Stimulated activated CD8-positive, alpha-beta memory T cell treated with anti-CD3 and anti-CD28 coated beads, Interleukin-15, amount 100 ng/mL, for 48 hours (primary cell): Measurements from ENCODE around the gene NEUROG1.

ENCODE experiments used
- DNase-seq, 2 donors: peaks; one replicate each; pipeline ENCODE4 v3.0.0-alpha.2; 2020; ENCODE audit warnings: low read depth in 2 of 2

The NEUROG1 gene

DNA sequence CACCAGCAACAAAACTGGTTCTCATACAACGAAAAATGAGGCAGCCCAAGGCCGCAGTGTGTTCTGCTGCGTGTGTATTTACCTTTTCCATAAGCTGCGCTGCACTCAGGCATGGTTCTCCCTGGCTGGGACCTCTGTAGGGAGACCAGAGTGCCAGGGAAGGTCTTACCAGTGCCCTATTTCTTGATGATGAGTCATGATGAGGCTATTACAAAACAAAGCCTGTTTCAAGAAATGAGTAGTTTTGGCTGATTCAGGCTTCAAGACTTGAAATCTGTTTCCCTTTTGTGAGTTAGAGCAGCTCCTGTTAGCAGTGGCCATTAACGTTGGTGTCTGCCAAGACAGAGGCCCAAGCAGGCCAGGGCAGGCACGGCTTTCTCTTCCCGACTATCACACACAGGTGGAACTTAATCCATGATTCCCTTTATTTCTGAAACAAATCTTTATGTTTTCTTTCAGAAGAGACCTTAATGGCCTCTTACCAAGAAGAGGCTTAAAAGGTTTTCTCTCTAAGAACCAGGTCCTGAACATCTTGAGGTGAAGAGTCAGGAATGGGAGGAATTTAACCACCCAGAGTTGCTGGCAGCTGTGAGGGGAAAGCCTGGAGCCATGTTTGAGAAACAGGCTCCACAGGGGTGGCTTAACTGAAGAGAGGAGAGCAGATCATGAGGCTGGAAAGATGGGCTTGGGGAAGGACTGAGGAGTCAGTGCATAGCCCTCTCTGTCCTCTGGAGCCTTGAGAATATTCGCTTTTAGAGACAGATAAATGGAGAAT, 42.2 kb downstream of the NEUROG1 start:
- no peak for DNase-seq

- DNase-seq, result no peak
These were observed 43.5 kb downstream of the NEUROG1 start for GRCh38 chr5:135492319-135492626.

DNA sequence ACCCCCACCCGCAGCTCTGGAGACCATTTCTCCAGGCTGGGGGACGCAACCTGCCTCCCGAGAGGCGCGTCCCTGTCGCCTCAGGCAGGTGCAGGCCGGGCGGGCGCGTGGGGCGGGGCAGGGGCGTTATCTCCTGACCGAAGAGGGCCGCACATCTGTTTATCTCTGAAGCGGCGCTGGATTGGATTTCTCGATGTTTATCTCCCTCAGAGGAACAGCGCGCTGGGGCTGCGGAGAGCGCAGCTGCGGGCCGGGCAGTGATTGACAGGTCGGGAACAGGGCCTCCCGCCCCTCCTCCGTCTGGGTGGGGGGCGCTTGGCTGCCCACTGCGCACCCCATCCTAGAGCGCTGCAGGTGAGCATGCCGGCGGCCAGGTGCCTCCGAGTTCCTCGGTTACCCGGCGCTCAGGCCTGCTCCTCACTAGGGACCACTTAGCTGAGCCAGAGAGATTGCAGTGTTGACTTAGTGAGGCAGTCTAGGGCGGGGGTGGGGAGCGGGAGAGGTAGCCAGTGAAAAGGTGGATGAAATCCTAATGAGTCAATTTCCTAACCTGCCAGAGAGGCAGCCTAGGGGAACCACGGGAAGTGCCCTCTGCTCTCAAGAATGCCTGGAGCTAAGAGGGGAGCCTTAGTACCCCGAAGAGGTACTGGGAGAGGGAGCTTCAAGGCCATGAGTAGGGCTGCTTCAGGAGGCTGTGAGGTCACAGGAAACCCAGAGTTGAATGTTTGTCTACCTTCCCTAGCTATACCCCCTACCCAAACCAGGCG, 44.0 kb downstream of the NEUROG1 start:
- DNase-seq, result no peak

DNA sequence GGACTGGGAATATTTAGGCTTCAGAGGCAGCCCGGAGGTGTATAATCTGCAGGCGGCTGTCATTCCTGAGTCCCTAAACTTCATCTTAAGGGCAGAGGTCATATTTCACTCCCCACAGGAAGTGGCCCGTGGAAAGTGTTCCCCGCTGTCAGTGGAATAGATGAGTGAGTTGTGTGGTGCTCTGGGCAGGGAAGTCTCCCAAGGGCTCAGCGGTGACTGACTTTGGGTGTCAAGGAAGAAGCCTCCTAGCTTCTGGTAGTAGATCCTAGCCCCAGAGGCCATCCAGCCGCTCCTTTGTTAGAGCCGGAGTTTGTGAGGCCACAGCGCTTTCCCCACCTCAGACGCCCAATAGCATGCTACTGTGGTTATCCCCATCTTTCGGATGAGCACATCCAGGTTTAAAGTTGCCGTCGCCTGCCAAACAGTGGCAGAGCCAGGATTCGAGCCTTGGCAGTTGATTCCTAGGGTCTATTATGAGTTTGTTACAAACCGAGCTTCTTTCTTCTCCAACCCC, 44.7 kb downstream of the NEUROG1 start:
- DNase-seq, result no peak

GRCh38 chr5:135490245-135491037, 45.3 kb downstream of the NEUROG1 start:
- no peak for DNase-seq

GRCh38 chr5:135489466-135490244, 46.1 kb downstream of the NEUROG1 start:
- DNase-seq, result no peak

GRCh38 chr5:135488727-135489465, 46.9 kb downstream of the NEUROG1 start:
- no peak for DNase-seq

- DNase-seq, result no peak
These were observed 47.8 kb downstream of the NEUROG1 start for GRCh38 chr5:135487839-135488514.

GRCh38 chr5:135487037-135487395, 48.7 kb downstream of the NEUROG1 start:
- DNase-seq, result no peak

GRCh38 chr5:135486131-135487036, 49.4 kb downstream of the NEUROG1 start:
- no peak for DNase-seq

DNA sequence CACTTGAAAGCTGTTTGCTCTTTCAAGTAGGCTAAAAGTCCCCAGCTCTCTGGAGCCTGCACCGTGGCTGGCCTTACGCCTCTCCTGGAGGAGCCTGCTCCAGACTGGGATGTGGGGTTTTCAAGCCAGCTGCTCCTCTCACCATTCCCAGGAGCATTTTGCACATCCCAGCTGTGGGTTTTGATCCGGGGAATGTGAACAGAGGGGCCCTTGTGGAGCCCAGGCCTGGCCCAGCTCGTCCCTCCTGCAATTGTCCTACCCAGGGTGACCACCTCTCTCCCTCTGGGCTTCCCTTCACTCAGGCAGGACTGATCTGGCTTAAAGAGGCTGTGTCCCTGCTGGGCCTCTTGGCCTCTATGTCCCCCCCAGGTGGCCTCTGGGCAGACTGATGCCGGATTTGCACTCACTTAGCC, 51.1 kb downstream of the NEUROG1 start:
- DNase-seq, result no peak
